GM18861 (cell line): ENCODE data around the gene METTL8.
"Not testable (repeated sequence)": the region's sequence is repeated elsewhere in the genome, so short reads cannot be mapped to it uniquely, and the experiment has no call there.

Experiments used
- ATAC-seq: cut with Tn5 transposase; IDR thresholded peaks from one replicate; pipeline ENCODE4 v1.9.1; 2021; ENCODE audit not compliant: unreplicated experiment

The METTL8 gene

GRCh38 chr2:171402906-171403580, 30.7 kb downstream of the METTL8 start:
- no peak for ATAC-seq

GRCh38 chr2:171401947-171402346, 31.8 kb downstream of the METTL8 start:
- ATAC-seq = no peak

- no peak for ATAC-seq
Measured at GRCh38 chr2:171400395-171400794, 33.4 kb downstream of the METTL8 start.

- no peak for ATAC-seq
Measured at GRCh38 chr2:171399292-171399691, 34.5 kb downstream of the METTL8 start.

- ATAC-seq = no peak
Measured at GRCh38 chr2:171394164-171394740, 39.5 kb downstream of the METTL8 start.

GRCh38 chr2:171393487-171393886, 40.3 kb downstream of the METTL8 start:
- ATAC-seq = no peak

GRCh38 chr2:171391532-171391931, 42.3 kb downstream of the METTL8 start:
- ATAC-seq = no peak

- ATAC-seq = no peak
Measured at GRCh38 chr2:171390941-171391516, 42.8 kb downstream of the METTL8 start.

- ATAC-seq = peak; percentile 6
Measured at GRCh38 chr2:171389780-171390179, 44.0 kb downstream of the METTL8 start.

- ATAC-seq = peak; percentile 35
Measured at GRCh38 chr2:171389325-171389724, 44.5 kb downstream of the METTL8 start.

GRCh38 chr2:171387052-171387451, 46.7 kb downstream of the METTL8 start:
- no peak for ATAC-seq

GRCh38 chr2:171386627-171387026, 47.2 kb downstream of the METTL8 start:
- ATAC-seq = no peak

GRCh38 chr2:171383134-171383533, 50.7 kb downstream of the METTL8 start:
- ATAC-seq = no peak

- not testable (repeated sequence) for ATAC-seq
Measured at GRCh38 chr2:171382175-171382574, 51.6 kb downstream of the METTL8 start.

- ATAC-seq = not testable (repeated sequence)
Measured at GRCh38 chr2:171377852-171378251, 55.9 kb downstream of the METTL8 start.

- no peak for ATAC-seq
Measured at GRCh38 chr2:171367692-171368091, 66.1 kb downstream of the METTL8 start.

GRCh38 chr2:171365778-171366177, 68.0 kb downstream of the METTL8 start:
- no peak for ATAC-seq

GRCh38 chr2:171365232-171365631, 68.6 kb downstream of the METTL8 start:
- ATAC-seq = no peak

- ATAC-seq = no peak
Measured at GRCh38 chr2:171362396-171362795, 71.4 kb downstream of the METTL8 start.

- ATAC-seq = no peak
Measured at GRCh38 chr2:171360905-171361304, 72.9 kb downstream of the METTL8 start.

GRCh38 chr2:171353746-171354145, 80.0 kb downstream of the METTL8 start:
- ATAC-seq = not testable (repeated sequence)

- ATAC-seq = no peak
Measured at GRCh38 chr2:171348056-171348455, 85.7 kb downstream of the METTL8 start.
